GM21367 (cell line): Measurements from ENCODE around the gene TMEM187.
"Not testable (repeated sequence)": the region's sequence is repeated elsewhere in the genome, so short reads cannot be mapped to it uniquely, and the experiment has no call there.

Source experiments
- ATAC-seq: cut with Tn5 transposase; IDR thresholded peaks from one replicate; pipeline ENCODE4 v1.9.1; 2021; ENCODE audit not compliant: unreplicated experiment

Gene TMEM187

DNA sequence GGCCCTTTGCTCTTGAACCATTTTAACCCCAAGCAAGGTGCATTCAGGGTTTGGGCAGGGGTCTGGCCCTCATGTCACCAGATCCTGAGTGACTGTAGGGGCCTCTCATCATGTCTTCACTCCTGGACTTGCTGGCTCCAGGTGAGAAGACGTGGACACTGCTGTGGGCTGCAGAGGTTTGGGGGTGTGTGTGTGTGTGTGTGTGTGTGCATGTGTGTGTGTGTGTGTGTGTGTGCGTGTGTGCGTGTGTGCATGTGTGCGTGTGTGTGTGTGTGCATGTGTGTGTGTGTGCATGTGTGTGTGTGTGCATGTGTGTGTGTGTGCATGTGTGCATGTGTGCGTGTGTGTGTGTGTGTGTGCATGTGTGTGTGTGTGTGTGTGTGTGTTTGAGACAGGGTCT, 21.8 kb downstream of the TMEM187 start:
- not testable (repeated sequence) for ATAC-seq

DNA sequence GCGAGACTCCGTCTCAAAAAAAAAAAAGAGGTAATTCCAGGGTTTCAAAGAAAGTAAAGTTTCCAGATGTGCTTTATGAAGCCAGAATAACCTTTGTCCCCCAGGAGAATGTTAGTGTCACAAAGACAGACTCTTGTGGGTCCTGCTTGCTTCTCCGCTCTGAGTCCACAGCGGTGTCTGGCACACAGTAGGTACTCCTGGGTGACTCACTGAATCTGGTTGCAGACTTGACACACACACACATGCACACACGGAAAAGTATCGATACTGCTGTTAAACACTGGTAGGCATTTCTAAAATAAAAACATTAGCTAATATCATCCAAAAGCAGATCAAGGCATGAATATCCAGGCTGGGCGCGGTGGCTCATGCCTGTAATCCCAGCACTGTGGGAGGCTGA, 22.9 kb downstream of the TMEM187 start:
- no peak for ATAC-seq

- no peak for ATAC-seq
Measured at GRCh38 chrX:153999359-154000037, 26.9 kb downstream of the TMEM187 start.

DNA sequence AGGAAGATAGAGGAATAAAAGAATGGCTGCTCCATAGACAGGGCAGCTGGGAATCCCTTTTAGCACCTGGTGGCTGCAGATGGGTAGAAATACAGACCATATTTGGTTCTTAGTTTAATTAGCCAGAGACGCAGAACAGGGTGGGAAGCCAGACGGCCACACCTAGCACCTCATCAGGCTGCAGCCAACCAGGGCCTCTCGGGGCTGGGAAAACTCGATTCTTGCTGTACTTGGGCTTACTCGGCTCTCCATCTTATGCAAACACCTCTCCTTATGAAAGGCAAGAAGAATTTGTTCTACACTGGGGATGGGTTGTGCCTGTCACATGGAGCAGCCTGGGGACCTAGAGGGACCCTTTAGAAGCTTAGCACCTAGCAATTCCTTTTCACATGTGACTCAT, 27.5 kb downstream of the TMEM187 start:
- ATAC-seq, result no peak

DNA sequence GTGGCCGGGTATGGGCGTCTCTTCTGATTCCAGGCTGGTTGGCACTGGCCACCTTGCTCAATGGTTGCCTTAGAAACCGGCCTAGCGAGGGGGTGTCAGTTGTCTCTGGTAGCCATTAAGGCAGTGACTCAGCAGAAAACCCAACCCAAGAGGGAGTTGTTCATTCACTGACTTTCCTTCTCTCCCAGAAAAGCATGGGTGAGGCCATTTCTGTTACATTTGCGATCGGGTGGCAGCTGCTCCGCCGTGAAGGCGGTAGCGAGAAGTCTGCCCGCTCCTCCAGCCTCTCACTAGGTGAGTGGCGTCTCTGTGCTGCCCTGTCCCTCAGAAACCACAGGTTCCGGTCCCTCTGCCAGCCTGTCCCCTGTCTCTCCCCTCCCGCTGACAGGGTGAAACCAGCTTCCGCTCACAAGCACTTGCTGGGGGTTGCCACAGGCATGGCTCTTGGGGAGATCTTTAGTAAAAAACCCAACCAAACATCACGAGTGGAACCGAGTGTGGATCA, 29.7 kb downstream of the TMEM187 start:
- no peak for ATAC-seq

- no peak for ATAC-seq
Measured at GRCh38 chrX:154004315-154004714, 31.8 kb downstream of the TMEM187 start.

GRCh38 chrX:154006947-154007346, 34.4 kb downstream of the TMEM187 start:
- ATAC-seq, result no peak

DNA sequence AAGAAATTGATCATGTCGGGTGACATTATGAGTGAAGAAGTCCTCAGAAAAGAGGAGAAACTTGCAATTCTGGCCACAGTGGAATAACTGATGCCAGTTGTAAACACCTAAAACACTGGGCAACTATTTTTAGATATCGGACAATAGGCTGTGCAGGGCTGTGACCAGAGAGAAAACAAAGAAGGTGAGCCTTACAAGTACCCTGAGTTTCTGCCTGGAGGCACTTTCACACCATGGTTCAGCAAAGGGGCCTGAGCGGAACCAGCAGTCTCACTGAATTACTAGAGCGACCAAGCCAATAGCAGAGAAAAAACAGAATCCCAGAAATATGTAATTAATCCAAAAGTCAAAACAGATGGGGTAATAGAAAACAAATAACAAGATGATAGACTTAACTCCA, 36.0 kb downstream of the TMEM187 start:
- no peak for ATAC-seq

DNA sequence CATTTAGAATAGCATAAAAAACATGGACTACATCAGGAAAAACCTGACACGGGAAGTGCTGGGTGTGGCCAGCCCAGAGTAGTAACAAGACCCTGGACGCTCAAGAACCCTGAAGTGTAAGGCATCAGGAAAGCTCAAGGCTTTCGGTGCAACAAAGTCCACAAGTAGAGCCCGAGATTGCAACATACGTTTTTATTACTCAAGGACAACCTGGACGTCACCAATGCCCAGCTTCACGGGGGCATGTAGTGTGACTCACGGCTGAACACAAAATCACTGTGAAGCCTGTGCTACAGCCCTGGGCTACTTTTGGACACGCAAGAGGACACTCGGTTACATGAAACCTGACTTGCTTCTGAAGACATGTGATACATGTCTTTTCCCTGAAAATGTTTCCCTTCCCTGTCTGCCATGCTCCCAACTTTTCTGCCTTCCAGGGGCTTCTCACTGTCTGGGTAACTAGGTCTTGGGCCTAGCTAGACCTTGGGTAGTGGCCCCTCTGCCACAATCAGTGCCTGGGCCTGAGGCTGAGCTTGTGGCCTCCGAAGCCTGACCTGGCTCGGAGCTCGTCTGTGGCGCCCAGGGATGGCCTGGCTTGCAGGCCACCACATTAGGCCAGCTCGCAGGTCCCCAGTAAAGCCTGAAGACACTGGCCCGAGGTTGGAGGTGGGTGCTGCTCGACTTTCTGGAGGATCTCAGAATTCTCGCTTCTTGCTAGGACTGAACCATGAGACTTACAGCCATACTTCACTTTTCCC, 38.0 kb downstream of the TMEM187 start:
- ATAC-seq, result no peak

DNA sequence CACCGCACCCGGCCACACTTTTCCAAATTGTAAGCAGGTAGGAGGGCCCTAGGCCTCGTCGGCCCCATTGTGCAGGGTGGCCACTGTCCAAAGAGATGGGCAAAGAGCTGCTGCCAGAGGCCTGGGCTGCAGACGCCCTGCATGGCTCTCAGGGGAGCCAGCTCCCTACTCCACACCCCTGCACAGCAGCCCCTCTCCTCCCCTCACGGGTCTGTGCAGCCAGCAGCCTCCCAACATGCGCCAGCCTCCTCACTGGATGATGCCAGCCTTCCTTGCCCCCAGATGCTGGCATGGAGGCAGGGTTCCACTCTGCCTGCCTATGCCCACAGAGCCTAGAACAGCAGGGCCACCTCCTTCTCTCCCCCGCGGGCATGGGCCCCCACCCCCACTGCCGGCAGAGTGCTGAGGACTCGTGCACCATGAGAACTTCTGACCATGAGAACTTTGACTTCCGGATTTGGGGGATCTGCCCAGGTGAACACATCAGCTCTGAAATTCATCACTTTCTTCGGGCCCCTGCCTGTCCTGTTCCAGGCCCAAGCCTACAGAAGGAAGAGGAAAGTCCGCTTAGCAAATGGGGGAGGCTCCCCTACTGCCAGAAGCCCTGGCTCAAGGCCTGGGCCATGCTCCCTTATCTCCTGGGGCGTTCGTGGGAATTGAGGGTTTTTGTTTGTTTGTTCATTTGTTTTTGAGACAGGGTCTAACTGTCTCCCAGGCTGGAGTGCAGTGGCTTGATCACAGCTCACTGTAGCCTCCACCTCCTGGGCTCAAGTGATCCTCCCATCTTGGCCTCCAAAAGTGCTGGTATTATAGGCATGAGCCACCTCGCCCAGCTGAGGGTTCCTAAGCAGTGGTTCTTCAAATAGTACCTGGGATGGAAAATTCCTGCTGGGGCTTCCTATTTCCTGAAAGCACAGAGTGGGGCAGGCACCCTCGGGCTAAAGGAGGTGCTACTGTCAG, 39.1 kb downstream of the TMEM187 start:
- ATAC-seq, result no peak

DNA sequence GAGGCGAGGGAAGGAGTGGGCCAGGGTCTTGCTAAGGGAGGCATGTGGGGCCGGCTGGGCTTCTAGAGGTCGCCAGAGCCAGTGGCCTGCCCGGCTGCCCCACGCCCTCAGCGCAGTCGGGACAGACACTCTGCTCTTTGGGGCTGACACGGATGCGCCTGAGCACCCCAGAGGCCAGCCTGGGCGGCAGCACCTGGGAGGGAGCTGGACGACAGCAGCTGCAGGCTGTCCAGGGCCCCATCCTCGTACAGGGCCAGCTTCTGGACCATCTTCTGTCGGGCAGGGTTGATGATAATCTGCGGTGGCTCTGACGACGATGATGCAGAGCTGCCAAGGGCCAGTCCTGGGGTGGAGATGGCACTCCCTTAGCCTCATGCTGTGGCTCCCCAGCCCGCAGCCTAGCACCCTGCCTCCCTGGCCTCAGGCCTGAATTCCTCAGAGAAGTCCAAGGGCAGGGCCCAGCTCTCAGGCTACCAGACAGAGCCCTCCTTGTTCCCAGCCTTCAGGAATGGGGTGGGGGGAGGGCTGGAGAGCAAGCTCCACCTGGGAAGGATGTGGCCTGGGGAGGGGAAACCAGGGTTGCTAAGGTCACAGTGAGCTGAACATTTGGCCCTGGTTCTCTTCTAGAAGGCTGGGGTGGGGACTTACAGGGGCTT, 39.9 kb downstream of the TMEM187 start:
- ATAC-seq, result no peak

DNA sequence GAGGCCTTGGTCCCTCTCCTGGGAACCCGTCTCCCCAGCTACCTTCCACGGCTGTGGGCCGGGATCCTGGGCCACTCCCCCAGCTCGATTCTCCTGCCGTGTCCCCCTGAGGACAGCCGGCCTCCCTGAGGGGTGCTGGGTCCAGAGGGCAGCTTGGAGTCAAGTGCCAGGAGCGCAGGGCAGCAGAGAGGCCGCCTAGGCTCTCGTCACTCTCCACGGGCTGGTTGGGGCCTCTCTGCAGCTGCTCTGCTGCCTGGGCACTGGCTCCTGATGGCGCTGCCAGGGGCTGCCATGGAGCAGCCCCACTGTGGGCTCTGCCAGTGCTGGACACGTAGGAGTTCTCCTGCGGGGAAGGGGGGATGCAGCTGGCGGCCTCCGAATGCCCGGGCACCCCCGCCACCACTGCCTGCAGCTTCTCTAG, 40.5 kb downstream of the TMEM187 start:
- no peak for ATAC-seq

DNA sequence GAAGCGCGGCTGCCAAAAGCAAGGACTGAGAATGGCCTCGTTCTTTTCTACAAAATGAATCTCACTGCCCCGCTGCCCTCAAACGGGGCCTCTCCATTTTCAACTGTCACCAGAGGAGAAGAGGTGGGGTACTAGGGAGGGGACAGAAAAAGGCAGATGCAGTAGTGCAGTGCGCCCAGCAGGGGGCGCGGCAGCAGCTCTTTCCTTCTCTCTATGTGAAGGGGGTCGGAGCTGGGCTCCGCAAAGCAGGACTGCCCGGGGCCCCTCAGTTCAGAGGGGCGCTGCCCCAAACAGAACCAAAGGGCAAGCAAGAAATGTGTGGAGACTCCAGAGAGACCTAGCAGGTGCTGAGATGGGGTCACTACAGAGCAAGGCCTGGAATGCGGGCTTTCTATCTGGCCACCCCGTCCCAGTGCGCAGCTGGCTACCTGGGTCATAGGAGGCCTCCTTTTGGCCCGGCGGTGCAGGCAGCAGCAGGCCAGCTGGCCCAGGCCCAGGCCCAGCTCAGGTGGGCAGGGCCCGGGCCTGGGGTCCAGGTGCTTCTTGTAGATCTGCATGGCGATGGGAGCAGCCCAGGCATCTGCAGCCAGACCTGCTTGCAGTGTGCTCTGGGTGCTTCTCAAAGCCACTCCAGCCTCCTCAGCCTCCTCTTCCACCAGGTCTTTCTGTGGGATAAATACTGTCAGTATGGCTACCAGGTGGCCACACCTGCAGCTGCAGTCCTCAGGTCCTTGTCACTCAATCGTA, 41.2 kb downstream of the TMEM187 start:
- no peak for ATAC-seq

GRCh38 chrX:154014429-154015380, 42.2 kb downstream of the TMEM187 start:
- ATAC-seq, result no peak

DNA sequence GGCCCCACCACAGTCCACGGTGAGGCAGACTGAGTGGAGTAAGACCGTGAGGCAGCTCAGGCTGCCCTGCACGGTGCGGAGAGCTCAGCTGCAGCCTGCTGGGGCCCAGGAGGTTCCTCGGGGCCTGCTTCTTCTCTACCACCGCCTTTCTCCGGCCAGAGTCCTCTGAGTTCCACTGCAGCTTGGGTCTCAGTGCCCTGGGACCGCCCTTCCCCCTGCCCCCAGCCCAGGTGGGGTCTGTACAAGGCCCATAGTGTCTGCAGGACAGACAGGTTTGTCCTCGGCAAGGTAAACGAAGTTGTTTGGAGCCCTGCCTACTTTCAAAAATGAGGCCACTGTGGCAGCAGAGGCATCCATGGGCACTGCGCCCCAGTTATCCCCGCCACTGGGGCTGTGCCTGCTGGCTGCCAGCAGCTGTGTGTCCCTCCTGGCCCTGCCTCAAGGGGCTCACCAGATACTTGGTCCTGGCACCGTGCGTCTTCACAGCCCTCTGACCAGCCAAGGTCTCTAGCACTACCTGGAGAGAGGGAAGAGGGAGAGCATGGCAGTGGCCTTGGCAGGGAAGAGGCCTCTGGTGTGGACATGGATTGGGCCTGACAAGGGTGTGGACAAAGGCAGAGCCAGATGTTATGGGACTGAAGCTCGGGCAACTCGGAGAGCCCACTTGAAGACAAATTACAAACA, 43.2 kb downstream of the TMEM187 start:
- ATAC-seq, result no peak

GRCh38 chrX:154016366-154017076, 44.0 kb downstream of the TMEM187 start:
- ATAC-seq, result no peak

DNA sequence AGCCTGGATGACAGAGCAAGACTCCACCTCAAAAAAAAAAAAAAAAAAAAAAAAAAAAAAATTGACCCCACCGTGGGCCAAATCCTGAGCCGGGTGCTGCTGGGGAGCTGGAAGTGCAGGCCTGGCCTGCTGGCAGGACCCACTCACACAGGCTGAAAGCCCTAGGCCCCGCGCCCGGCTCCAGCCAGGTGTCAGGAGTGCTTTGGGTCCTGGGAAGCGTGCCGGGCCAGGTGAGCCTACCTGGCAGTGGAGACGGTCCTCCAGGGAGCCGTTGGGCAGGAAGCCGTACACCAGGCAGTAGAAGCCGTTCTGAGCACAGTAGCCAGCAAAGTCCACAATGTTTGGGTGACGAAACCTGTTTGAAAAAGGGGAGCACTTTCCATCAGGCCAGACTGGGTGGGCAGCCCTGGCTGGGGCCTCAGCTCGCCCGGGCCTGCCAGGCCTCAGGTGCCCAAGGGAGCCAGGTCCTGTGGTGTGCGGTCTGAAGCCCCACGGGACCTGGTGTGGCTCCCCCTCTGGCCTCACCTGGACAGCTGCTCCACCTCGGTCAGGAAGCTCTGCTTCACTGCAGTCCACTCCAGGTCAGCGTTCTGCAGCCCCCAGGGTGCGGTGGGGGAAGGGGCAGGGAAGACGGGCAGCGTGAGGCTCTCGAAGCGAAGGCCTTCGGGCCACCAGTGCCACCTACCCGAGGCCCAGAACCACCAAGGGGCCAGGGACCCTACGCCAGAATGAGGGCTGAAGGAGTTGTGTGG, 45.4 kb downstream of the TMEM187 start:
- ATAC-seq, result no peak
